ENCODE data around the gene SH3RF3. TPM values are rescaled to one million over a fixed set of nuclear protein-coding genes. Genes with fewer than 3 reads are reported as not detected.

The SH3RF3 gene
- total RNA-seq, 2 experiments from 2014 or later = 1.8 to 2.0 TPM

DNA sequence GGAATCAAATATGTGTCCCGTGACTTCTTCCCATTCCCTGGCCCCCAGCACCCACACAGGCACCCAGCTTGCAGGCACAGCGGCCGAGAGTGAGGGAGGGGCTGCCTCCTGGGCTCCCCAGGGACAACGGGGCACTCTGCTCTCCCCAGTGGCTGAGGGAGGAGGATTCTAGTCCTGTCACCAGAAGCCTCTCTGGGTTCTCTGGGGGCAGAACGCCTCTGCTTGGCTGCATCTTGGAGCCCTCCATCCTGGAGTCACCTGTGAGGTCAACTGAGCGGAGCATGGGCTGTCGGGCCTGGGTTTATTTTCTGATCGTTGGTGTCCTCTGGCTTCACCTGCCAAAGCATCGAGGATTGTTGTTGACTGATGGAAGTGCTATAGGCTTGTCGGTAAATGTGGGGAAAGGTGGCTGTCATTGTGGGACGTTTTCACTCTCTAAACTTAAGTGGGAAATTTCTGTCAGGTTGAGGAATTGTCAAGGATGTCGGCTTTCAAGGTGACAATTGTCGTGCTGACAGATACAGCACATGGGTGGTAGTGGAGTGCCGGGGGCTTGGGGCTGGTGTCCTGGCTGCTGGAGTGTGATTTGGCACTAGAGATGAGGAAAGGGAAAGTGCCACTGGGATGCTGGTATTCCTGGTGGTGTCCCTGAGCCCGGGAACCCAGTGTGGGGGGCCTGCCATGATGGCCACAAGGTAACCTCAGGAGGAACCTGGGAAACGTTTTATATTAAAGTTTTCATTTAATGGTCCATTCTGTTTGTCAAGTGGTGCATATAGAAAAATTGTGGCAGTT, 13.6 kb downstream of the SH3RF3 start:
- Mint-ChIP-seq H3K27me3 (ENCODE audit: low read depth) (peaks cover 8% of the 10 kb centered on the region), H3K9me3 (no peaks in the 10 kb centered on the region), H3K4me1 (ENCODE audit: low read depth) (peaks cover 40% of the 10 kb centered on the region), H3K27ac (no peak overlapping the region), H3K4me3 (no peak overlapping the region), H3K36me3 (ENCODE audit: low read depth) (no peaks in the 10 kb centered on the region)
- intact Hi-C loops (cut with micrococcal nuclease) = no loop called here
- CTCF ChIA-PET = interaction anchor here (0.7 kb wide), 1 partner anchor 14 kb away, joined by 3 read pairs; the partner anchor contains the start of gene SH3RF3
- no peak for DNase-seq

DNA sequence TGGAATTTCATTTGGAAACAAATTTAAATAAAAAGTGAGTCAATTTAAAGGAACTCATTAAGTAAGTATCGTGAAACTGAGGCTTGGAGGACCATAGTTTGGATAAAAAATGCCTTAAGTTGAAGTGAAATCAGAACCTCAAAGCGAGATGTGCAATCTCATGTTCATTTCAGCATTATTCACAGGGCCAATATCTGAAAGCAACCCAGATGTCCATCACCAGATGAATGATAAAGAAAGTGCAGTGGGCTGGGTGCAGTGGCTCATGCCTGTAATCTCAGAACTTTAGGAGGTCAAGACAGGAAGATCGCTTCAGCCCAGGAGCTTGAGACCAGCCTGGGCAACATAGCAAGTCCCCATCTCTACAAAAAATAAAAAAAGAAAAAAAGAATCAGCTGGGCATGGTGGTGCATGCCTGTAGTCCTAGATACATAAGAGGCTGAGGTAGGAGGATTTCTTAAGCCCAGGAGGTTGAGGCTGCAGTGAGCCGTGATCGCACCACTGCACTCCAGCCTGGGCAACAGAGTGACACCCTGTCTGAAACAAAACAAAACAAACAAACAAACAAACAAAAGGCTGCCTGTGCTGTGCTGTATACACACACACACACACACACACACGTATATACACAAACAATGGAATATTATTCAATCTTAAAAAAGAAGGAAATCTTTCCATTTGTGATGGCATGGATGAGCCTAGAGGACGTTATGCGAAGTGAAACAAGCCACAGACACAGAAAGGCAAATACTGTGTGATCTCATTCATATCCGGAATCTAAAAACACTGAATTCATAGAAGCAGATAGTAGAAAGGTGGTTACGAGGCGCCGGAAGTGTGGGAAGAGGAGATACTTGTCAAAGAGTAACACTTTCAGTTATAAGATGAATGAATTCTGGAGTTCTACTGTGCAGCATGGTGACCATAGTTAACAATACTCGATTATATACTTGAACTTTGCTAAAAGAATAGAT, 14.5 kb downstream of the SH3RF3 start:
- intact Hi-C loops (cut with micrococcal nuclease) = loop anchor here (1.0 kb wide), 2 partner anchors 14 to 71 kb away; partner anchors contain the start of gene SH3RF3
- CTCF ChIA-PET = interaction anchor here (0.7 to 1.1 kb wide), 2 partner anchors 11 to 15 kb away, joined by 3 read pairs; partner anchors contain the start of gene SH3RF3
- peak; percentile 90 for DNase-seq
- H3K4me1 Mint-ChIP-seq (ENCODE audit: low read depth) = peaks cover 40% of the 10 kb centered on the region
- H3K27ac Mint-ChIP-seq = no peak overlapping the region
- no peaks in the 10 kb centered on the region for H3K36me3 Mint-ChIP-seq (ENCODE audit: low read depth)
- no peaks in the 10 kb centered on the region for H3K9me3 Mint-ChIP-seq
- H3K4me3 Mint-ChIP-seq = no peak overlapping the region
- H3K27me3 Mint-ChIP-seq (ENCODE audit: low read depth) = peaks cover 8% of the 10 kb centered on the region

DNA sequence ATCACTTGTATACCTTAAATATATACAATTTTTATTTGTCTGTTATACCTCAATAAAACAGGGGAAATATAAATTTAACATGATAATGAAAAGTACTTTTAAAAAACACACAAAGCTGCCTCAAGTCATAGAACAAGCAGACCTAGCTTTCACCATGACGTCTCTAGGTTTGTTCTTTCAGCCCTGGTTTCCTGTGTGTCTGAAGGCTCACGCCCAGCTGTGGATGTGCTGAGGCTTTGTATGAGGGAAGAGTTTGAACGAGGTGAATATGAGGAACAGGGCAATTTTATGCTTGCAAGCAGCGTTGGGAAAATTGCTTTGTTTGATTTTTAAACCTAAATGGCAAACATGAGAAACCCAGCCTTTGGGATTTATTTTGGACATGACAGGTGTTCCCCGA, 15.3 kb downstream of the SH3RF3 start:
- Mint-ChIP-seq H3K27me3 (ENCODE audit: low read depth) (peaks cover 8% of the 10 kb centered on the region), H3K4me1 (ENCODE audit: low read depth) (peaks cover 43% of the 10 kb centered on the region), H3K36me3 (ENCODE audit: low read depth) (no peaks in the 10 kb centered on the region), H3K4me3 (no peak overlapping the region), H3K9me3 (no peaks in the 10 kb centered on the region), H3K27ac (no peak overlapping the region)
- peak; percentile 50 for DNase-seq
- CTCF ChIA-PET = interaction anchor here (1.1 kb wide), 1 partner anchor 10 kb away, joined by 3 read pairs; no protein-coding TSS in a partner anchor
- intact Hi-C loops (cut with micrococcal nuclease) = loop anchor here (1.0 kb wide), 2 partner anchors 15 to 70 kb away; partner anchors contain the start of gene SH3RF3

DNA sequence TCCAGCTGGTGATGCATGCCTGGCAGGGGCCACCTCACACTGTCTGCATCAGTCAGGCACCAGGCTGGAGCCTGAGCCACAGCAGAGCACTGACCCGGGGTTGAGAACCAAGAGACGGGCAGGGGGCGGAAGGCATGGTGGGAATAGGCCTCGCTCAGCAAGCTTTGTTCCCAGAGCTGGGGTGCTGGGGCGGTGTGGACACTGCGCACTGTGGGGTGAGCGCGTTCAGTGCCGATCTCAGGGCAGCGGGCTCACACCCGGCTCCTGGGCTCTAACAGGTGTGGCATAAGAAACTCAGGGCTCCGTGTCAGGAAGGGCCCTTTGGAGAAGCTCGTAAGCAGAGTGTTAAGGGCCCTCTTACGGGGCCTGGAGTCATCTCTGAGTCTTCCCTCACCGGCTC, 15.7 kb downstream of the SH3RF3 start:
- no peak for DNase-seq
- Mint-ChIP-seq H3K27ac (no peak overlapping the region), H3K9me3 (no peaks in the 10 kb centered on the region), H3K36me3 (ENCODE audit: low read depth) (no peaks in the 10 kb centered on the region), H3K27me3 (ENCODE audit: low read depth) (peaks cover 6% of the 10 kb centered on the region), H3K4me3 (no peak overlapping the region), H3K4me1 (ENCODE audit: low read depth) (peaks cover 42% of the 10 kb centered on the region)
- CTCF ChIA-PET = interaction anchor here (0.6 kb wide), 1 partner anchor 176 kb away, joined by 4 read pairs; no protein-coding TSS in a partner anchor
- intact Hi-C loops (cut with micrococcal nuclease) = loop anchor here (1.0 kb wide), 2 partner anchors 15 to 70 kb away; partner anchors contain the start of gene SH3RF3

DNA sequence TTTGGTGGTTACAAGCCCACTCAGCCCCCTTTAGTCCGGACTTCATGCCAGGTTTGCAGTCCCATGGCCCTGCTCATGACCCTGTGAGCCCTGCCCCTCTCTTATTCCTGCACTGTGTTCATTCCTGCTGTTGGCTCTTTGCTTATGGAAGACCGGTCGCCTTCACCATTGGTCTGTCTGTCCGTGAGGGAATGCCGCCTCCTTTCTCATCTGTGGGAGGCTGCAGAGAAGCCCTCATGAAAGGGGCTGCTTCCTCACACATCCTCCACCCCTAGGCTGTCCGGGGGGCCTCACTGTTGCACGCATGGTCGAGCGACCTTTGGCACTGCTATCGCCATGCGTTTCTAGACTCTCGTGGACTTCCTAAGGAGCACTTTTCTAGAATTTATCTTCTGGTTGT, 16.3 kb downstream of the SH3RF3 start:
- Mint-ChIP-seq H3K4me1 (ENCODE audit: low read depth) (peaks cover 46% of the 10 kb centered on the region), H3K4me3 (no peak overlapping the region), H3K9me3 (no peaks in the 10 kb centered on the region), H3K27ac (no peak overlapping the region), H3K27me3 (ENCODE audit: low read depth) (peaks cover 5% of the 10 kb centered on the region), H3K36me3 (ENCODE audit: low read depth) (no peaks in the 10 kb centered on the region)
- no peak for DNase-seq
- intact Hi-C loops (cut with micrococcal nuclease) = no loop called here
- CTCF ChIA-PET = interaction anchor here (0.6 kb wide), 1 partner anchor 176 kb away, joined by 4 read pairs; no protein-coding TSS in a partner anchor

DNA sequence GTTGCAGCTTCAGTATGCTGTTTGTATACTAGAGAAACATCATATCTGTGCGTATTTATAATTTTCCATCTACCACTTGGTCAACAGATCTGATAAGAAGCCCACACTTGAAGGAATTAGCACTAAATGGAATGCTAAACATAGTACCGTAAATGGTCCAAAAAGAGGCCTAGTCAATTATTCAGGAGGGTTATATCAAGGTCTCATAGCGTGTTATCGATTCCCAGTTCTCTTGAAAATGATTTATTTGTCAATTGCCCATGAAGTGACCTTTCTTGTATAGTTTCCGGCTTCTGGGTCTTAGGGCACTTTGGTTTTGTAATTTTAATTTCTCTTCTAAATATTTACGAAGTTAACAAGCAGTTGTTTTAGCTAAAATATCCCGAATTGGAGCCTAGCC, 18.4 kb downstream of the SH3RF3 start:
- Mint-ChIP-seq H3K4me1 (ENCODE audit: low read depth) (peaks cover 51% of the 10 kb centered on the region), H3K27me3 (ENCODE audit: low read depth) (peaks cover 5% of the 10 kb centered on the region), H3K4me3 (no peak overlapping the region), H3K36me3 (ENCODE audit: low read depth) (no peaks in the 10 kb centered on the region), H3K27ac (no peak overlapping the region), H3K9me3 (no peaks in the 10 kb centered on the region)
- intact Hi-C loops (cut with micrococcal nuclease) = no loop called here
- no peak for DNase-seq
- CTCF ChIA-PET = no interaction called here

DNA sequence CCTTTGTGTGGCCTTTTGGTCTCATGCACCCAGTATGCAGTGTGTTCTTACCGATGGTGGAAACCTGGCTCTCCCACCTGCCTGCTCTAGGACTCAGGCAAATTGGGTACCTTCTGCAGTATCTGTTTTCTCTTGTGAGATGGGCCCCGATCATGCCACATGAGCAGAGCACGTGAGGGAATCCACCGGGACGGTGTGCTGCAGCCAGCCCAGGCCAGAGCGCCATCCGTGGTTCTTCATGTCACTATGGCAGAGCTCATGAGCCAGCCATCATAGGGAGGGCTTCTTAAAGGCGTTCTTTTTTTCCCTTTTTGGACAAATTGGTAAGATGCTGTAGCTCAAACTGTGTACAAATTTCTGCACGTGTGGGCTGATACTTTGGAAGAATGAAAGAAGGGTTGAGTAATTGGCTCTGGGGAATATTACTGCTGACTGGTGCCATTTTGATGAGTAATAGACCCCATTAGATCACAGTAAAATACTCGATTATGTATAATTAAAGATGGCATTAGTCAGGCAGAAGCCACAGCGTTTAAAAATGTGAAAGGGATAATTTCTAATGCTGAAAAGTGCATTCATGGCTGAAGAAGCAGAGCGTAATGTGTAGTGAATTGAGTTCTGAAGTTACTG, 19.2 kb downstream of the SH3RF3 start:
- no peaks in the 10 kb centered on the region for H3K9me3 Mint-ChIP-seq
- intact Hi-C loops (cut with micrococcal nuclease) = no loop called here
- DNase-seq = no peak
- H3K36me3 Mint-ChIP-seq (ENCODE audit: low read depth) = no peaks in the 10 kb centered on the region
- no peak overlapping the region for H3K27ac Mint-ChIP-seq
- H3K27me3 Mint-ChIP-seq (ENCODE audit: low read depth) = no peaks in the 10 kb centered on the region
- CTCF ChIA-PET = no interaction called here
- peaks cover 43% of the 10 kb centered on the region for H3K4me1 Mint-ChIP-seq (ENCODE audit: low read depth)
- no peak overlapping the region for H3K4me3 Mint-ChIP-seq

DNA sequence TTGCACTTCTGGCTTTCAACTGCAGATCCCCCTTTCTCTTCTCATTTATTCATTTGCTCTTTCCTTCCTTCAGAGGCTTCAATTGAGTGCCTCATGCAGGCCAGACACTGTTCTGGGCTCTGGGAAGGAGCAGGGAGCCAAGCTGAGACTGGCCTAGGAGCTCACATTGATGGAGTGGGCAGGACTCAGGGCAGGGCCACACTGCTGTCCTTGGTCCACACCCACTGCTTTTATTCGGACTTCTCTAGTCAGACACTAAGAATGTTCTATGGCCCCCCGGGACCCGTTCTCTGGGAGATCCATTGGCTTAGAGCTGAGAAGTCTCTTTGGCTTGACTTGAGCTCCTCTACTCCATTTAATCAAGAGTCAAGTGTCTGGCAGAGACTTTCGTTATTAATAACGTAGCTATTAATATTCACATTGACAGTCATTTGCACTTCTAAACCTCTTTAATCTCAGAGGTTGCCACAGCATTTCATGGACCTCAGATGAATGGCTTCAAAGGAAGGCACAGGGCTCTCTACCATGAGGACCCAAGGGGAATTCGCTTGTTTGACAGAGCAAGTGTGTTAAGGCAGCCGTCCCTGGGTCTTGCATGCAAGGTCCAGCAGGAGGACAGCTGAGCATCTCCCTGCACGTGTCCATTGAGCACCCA, 20.1 kb downstream of the SH3RF3 start:
- Mint-ChIP-seq H3K36me3 (ENCODE audit: low read depth) (no peaks in the 10 kb centered on the region), H3K27me3 (ENCODE audit: low read depth) (no peaks in the 10 kb centered on the region), H3K4me1 (ENCODE audit: low read depth) (peaks cover 37% of the 10 kb centered on the region), H3K9me3 (no peaks in the 10 kb centered on the region), H3K4me3 (no peak overlapping the region), H3K27ac (no peak overlapping the region)
- CTCF ChIA-PET = no interaction called here
- intact Hi-C loops (cut with micrococcal nuclease) = no loop called here
- DNase-seq = no peak

DNA sequence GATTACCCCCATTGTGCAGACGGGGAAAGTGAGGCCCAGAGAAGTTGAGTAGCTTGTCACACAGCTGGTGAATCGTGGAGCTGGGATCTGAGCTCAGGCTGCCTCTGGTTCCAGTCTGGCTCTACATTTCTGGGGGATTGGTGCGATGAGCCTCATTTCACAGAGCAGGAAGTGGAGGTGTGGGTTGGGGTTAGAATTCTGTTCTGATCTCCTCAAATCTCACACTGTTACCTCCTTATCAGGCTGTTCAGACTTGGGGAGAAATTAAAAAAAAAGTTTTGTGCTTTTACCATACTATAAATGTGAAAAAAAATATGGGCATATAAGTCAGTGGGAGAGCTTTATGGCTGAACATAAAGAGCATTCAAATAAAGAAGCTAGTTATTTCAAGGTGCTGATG, 21.6 kb downstream of the SH3RF3 start:
- intact Hi-C loops (cut with micrococcal nuclease) = no loop called here
- Mint-ChIP-seq H3K27me3 (ENCODE audit: low read depth) (no peaks in the 10 kb centered on the region), H3K27ac (no peak overlapping the region), H3K36me3 (ENCODE audit: low read depth) (no peaks in the 10 kb centered on the region), H3K9me3 (no peaks in the 10 kb centered on the region), H3K4me1 (ENCODE audit: low read depth) (peaks cover 29% of the 10 kb centered on the region), H3K4me3 (no peak overlapping the region)
- DNase-seq = no peak
- CTCF ChIA-PET = interaction anchor here (1.8 kb wide), 1 partner anchor 360 kb away, joined by 5 read pairs; no protein-coding TSS in a partner anchor

DNA sequence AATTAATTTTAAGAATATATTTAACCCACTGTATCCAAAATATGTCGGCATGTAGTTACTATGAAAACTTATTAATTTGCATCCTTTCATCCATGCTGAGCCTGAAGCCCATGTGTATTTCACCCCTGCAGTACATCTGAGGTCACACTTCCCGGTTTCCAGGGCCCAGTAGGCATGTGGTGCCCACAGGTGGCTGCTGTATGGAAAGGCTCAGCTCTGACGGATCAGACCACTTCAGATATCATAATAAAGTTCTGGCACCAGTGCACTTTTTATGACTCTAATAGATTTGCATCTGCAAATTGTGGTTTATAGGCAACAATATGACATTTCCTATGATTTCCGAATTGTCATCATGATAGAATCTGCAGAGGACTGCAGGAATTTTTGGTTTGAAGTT, 22.5 kb downstream of the SH3RF3 start:
- H3K4me1 Mint-ChIP-seq (ENCODE audit: low read depth) = peaks cover 34% of the 10 kb centered on the region
- no peak for DNase-seq
- intact Hi-C loops (cut with micrococcal nuclease) = no loop called here
- H3K4me3 Mint-ChIP-seq = no peak overlapping the region
- no peak overlapping the region for H3K27ac Mint-ChIP-seq
- CTCF ChIA-PET = interaction anchor here (0.7 to 1.8 kb wide), 2 partner anchors 15 to 359 kb away, joined by 3 to 5 read pairs; no protein-coding TSS in a partner anchor
- H3K36me3 Mint-ChIP-seq (ENCODE audit: low read depth) = no peaks in the 10 kb centered on the region
- H3K27me3 Mint-ChIP-seq (ENCODE audit: low read depth) = no peaks in the 10 kb centered on the region
- no peaks in the 10 kb centered on the region for H3K9me3 Mint-ChIP-seq

DNA sequence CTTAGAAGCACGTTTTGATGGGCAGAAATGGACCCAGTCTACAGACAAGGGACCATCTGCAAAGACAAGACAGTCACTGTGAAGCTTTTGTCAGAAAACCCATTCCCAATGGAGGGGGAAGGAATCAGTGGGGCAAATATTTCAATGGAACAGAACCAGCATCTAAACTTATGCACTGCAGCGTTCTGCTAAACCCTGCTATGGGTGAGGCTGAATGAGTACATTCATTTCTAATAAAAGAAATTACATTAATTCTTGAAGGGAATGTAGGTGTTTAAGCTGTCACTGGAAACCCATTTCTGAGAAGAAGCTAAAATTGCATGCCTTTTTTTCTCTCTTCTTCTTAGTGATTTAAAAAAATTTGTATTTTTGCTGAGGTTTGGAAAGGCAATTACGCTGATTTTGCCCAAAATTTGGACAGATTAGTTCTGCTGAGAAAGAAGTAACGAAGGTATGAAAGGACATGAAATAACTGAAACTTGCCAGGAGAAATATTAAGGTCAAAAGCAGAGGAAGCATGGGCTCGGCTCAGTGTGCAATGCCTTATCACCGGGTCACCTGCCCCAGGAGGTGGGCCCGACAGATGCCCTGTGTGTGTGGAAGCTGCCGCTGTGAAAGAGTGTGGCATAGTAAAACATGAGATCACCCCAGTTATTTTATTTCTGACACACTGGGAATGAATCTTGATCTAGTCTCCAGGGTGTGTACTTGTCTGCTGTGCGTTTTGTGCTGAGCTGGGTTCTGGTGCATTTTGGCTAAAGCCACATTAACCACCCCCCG, 24.2 kb downstream of the SH3RF3 start:
- Mint-ChIP-seq H3K27me3 (ENCODE audit: low read depth) (no peaks in the 10 kb centered on the region), H3K27ac (no peak overlapping the region), H3K9me3 (no peaks in the 10 kb centered on the region), H3K4me3 (no peak overlapping the region), H3K36me3 (ENCODE audit: low read depth) (no peaks in the 10 kb centered on the region), H3K4me1 (ENCODE audit: low read depth) (peaks cover 32% of the 10 kb centered on the region)
- CTCF ChIA-PET = interaction anchor here (1.1 to 1.5 kb wide), 3 partner anchors 9 to 357 kb away, joined by 3 read pairs; no protein-coding TSS in a partner anchor
- no peak for DNase-seq
- intact Hi-C loops (cut with micrococcal nuclease) = no loop called here
